Upper lobe of right lung (tissue), 1 donor: ENCODE measurements around the gene RASA2. TPM values are rescaled to one million over a fixed set of nuclear protein-coding genes. Genes with fewer than 3 reads are reported as not detected.
"Not testable (repeated sequence)": the region's sequence is repeated elsewhere in the genome, so short reads cannot be mapped to it uniquely, and the experiment has no call there.

ENCODE experiments used
- ATAC-seq: fragments of 200-7000 bp; cut with Tn5 transposase; one replicate; pipeline ENCODE4 v1.9.1; 2020; ENCODE audit warnings: mild to moderate bottlenecking, moderate library complexity
- DNase-seq: peaks from one replicate; pipeline ENCODE4 v3.0.0-alpha.2; 2020
- H3K27ac ChIP-seq: fragments of 200-600 bp; one replicate; pipeline ENCODE4 v1.8.0; 2022
- H3K27me3 ChIP-seq: fragments of 200-600 bp; one replicate; pipeline ENCODE4 v1.8.0; 2022; ENCODE audit warnings: mild to moderate bottlenecking
- H3K36me3 ChIP-seq: fragments of 200-600 bp; one replicate; pipeline ENCODE4 v1.8.0; 2022
- H3K4me1 ChIP-seq: fragments of 200-600 bp; one replicate; pipeline ENCODE4 v1.8.0; 2022
- H3K4me3 ChIP-seq: fragments of 200-600 bp; one replicate; pipeline ENCODE4 v1.8.0; 2022; ENCODE audit warnings: mild to moderate bottlenecking
- H3K9me3 ChIP-seq: fragments of 200-600 bp; one replicate; pipeline ENCODE4 v1.8.0; 2022
- CTCF ChIP-seq: fragments of 200-600 bp; IDR thresholded peaks from one replicate; pipeline ENCODE4 v1.8.0; 2022; ENCODE audit warnings: antibody characterized with exemption
- intact Hi-C: fragments of 100-400 bp; cut with DNase I; formaldehyde crosslinking; loops from one replicate; pipeline ENCODE4 v1.11.0; 2022
- total RNA-seq: library from RNA; stranded (reverse); fragmentation: NEBNext Ultra II Directional; extraction: Animal tissue kit (Norgen Biotek cat#: 25700); gene quantifications from one replicate; pipeline ENCODE4 v1.2.1, GENCODE V29; 2021
- donor health status: DM: no; HTN: yes; CAD: no; lungs with severe emphysema.

Gene RASA2
- total RNA-seq, 1 donor from 2014 or later, result 30.3 TPM

DNA sequence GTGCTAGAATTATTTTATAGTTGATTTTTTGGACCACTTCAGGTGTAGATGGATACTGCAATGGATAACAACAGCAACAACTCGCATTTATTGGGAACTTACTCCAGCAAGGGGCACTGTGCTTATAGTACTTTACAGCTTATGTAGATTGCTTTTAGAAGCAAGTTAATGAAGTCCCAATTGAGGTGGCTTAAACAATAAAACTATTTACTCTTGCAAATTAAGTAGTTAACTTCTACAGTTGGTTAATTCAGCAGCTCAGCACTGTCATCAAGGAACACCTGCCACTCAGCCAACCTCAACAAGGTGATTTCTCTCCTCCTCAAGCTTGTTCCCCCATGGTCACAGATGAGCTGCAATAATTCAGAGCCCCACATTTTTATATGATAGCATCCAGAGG lies 124.1 kb downstream of the RASA2 start:
- no peaks in the 10 kb centered on the region for H3K4me1 ChIP-seq
- intact Hi-C loops, result no loop called here
- DNase-seq (no peak), ATAC-seq (no peak)
- H3K4me3 ChIP-seq, result no peak overlapping the region
- H3K36me3 ChIP-seq, result peaks cover 64% of the 10 kb centered on the region
- H3K27ac ChIP-seq, result no peak overlapping the region
- no peaks in the 10 kb centered on the region for H3K9me3 ChIP-seq
- no peaks in the 10 kb centered on the region for H3K27me3 ChIP-seq
- TF ChIP-seq CTCF, result no peak

GRCh38 chr3:141618103-141618910 lies 131.5 kb downstream of the RASA2 start:
- Histone ChIP-seq H3K27ac (no peak overlapping the region), H3K27me3 (no peaks in the 10 kb centered on the region), H3K4me3 (no peak overlapping the region), H3K36me3 (peaks cover 20% of the 10 kb centered on the region), H3K9me3 (no peaks in the 10 kb centered on the region), H3K4me1 (no peaks in the 10 kb centered on the region)
- DNase-seq, result no peak
- TF ChIP-seq CTCF, result no peak
- intact Hi-C loops, result no loop called here
- no peak for ATAC-seq

GRCh38 chr3:141618938-141619337 lies 132.1 kb downstream of the RASA2 start:
- no peak for TF ChIP-seq CTCF
- DNase-seq (no peak), ATAC-seq (no peak)
- Histone ChIP-seq H3K4me1 (no peaks in the 10 kb centered on the region), H3K4me3 (no peak overlapping the region), H3K27ac (no peak overlapping the region), H3K36me3 (peaks cover 15% of the 10 kb centered on the region), H3K9me3 (no peaks in the 10 kb centered on the region), H3K27me3 (no peaks in the 10 kb centered on the region)
- intact Hi-C loops, result no loop called here

DNA sequence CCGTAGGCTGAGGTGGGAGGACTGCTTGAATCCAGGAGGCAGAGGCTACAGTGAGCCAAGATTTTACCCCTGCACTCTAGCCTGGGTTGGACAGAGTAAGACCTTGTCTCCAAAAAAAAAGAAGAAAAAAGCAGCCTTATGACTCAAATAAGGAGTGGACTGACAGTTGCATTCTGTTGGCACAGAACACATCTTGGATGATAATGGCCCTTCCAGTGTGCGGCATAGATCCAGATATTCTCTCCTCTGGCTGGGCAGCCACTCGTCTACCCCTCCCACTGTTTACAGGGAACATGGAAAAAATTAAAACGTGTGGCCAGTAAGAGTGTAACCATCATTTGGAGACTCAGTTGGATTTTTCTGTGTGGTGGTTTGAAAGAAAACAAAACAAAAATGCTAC lies 132.6 kb downstream of the RASA2 start:
- Histone ChIP-seq H3K36me3 (peaks cover 11% of the 10 kb centered on the region), H3K4me3 (no peak overlapping the region), H3K9me3 (no peaks in the 10 kb centered on the region), H3K4me1 (no peaks in the 10 kb centered on the region), H3K27me3 (no peaks in the 10 kb centered on the region), H3K27ac (no peak overlapping the region)
- intact Hi-C loops, result no loop called here
- ATAC-seq, result no peak
- DNase-seq, result no peak
- no peak for TF ChIP-seq CTCF

GRCh38 chr3:141623691-141624090 lies 136.9 kb downstream of the RASA2 start:
- ATAC-seq (no peak), DNase-seq (no peak)
- Histone ChIP-seq H3K4me3 (no peak overlapping the region), H3K4me1 (no peaks in the 10 kb centered on the region), H3K36me3 (no peaks in the 10 kb centered on the region), H3K9me3 (no peaks in the 10 kb centered on the region), H3K27me3 (no peaks in the 10 kb centered on the region), H3K27ac (no peak overlapping the region)
- intact Hi-C loops, result no loop called here
- no peak for TF ChIP-seq CTCF

- Histone ChIP-seq H3K27me3 (no peaks in the 10 kb centered on the region), H3K36me3 (no peaks in the 10 kb centered on the region)
- ATAC-seq, result peak; percentile 29
These were observed 138.7 kb downstream of the RASA2 start for GRCh38 chr3:141625506-141625905.

GRCh38 chr3:141628334-141628733 lies 141.5 kb downstream of the RASA2 start:
- H3K36me3 ChIP-seq, intact Hi-C loops, H3K4me1 ChIP-seq, H3K27ac ChIP-seq, DNase-seq, H3K9me3 ChIP-seq, H3K27me3 ChIP-seq, H3K4me3 ChIP-seq, ATAC-seq: not testable (repeated sequence)

More at GRCh38 chr3:141625506-141625905, 138.7 kb downstream of the RASA2 start:
- Histone ChIP-seq H3K9me3 (no peaks in the 10 kb centered on the region), H3K4me3 (no peak overlapping the region), H3K4me1 (no peaks in the 10 kb centered on the region), H3K27ac (no peak overlapping the region)
- intact Hi-C loops, result no loop called here
- TF ChIP-seq CTCF, result no peak
- no peak for DNase-seq

- H3K36me3 ChIP-seq, H3K4me1 ChIP-seq, H3K27me3 ChIP-seq, H3K9me3 ChIP-seq, H3K27ac ChIP-seq, DNase-seq, H3K4me3 ChIP-seq, ATAC-seq, intact Hi-C loops: not testable (repeated sequence)
These were observed 142.1 kb downstream of the RASA2 start for GRCh38 chr3:141628868-141629441.
